Endothelial cell (in vitro differentiated cells): ENCODE measurements around the gene ZRANB3. TPM values are rescaled to one million over a fixed set of nuclear protein-coding genes. Genes with fewer than 3 reads are reported as not detected.
A peak's percentile ranks its signal among the peaks of the same experiment; 100 is the strongest.

Experiments
- DNase-seq: peaks from one replicate; pipeline ENCODE4 v3.0.0; 2021; ENCODE audit warnings: low spot score
- H3K27ac Mint-ChIP-seq: one replicate; pipeline ENCODE4 v1.8.0; 2021; ENCODE audit warnings: mixed read lengths, inconsistent platforms; ENCODE audit not compliant: unreplicated experiment
- H3K27me3 Mint-ChIP-seq: one replicate; pipeline ENCODE4 v1.8.0; 2021; ENCODE audit warnings: mild to moderate bottlenecking, moderate library complexity, mixed read lengths, inconsistent platforms; ENCODE audit not compliant: unreplicated experiment
- H3K36me3 Mint-ChIP-seq: one replicate; pipeline ENCODE4 v1.8.0; 2021; ENCODE audit warnings: mild to moderate bottlenecking, low read depth, mixed read lengths, inconsistent platforms; ENCODE audit not compliant: unreplicated experiment
- H3K4me1 Mint-ChIP-seq: one replicate; pipeline ENCODE4 v1.8.0; 2021; ENCODE audit warnings: mild to moderate bottlenecking, mixed read lengths, inconsistent platforms; ENCODE audit not compliant: unreplicated experiment
- H3K4me3 Mint-ChIP-seq: one replicate; pipeline ENCODE4 v1.8.0; 2021; ENCODE audit warnings: mild to moderate bottlenecking, mixed read lengths, inconsistent platforms; ENCODE audit not compliant: unreplicated experiment
- H3K9me3 Mint-ChIP-seq: one replicate; pipeline ENCODE4 v1.8.0; 2021; ENCODE audit warnings: mixed read lengths, inconsistent platforms; ENCODE audit not compliant: unreplicated experiment
- total RNA-seq: library from RNA; stranded (reverse); fragmentation: NEBNext Ultra II Directional; extraction: Animal tissue kit (Norgen Biotek cat#: 25700); gene quantifications from one replicate; pipeline ENCODE4 v1.2.1, GENCODE V29; 2021; ENCODE audit not compliant: unreplicated experiment
- TF ChIP-seq, protein P1 (sequence below): fragments of 200-600 bp; sonication (generic); IDR thresholded peaks from one replicate; pipeline ENCODE4 v1.5.0; 2021; ENCODE audit warnings: antibody characterized with exemption; ENCODE audit not compliant: unreplicated experiment

The ZRANB3 gene
- total RNA-seq, 1 donor from 2014 or later = 9.4 TPM

DNA sequence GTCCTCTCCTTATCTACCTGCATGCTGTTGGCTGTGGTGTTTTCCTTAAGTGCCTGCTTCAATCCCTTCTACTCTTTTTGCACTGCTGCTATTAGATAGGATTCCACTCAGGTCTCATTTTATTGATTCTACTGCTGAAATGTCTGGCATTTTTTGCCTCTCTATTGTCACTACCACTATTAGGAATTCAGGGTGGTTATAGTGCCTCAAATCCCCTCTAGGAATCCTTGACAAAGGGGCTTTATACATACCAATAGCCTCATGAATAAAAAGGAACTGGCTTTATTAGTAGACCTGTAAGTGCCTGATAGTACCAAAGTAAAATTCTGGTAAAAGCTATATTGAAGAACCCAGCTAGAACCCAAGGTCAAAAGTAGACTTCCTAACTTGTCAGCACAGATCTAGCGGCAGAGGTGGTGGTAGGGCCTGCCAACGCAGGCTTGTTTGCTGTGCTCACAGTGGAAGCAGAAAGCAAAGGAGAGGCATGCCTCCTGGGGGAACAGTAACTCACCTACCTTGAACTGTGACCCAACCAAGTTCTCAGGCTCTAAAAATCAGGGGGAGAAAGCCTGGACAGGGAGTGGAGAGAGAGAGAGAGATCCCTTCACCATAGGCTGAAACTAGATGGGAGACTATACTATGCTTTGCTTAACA, 278.1 kb downstream of the ZRANB3 start:
- no peak for DNase-seq
- H3K4me1 Mint-ChIP-seq = no peaks in the 10 kb centered on the region
- TF ChIP-seq, protein P1, sequence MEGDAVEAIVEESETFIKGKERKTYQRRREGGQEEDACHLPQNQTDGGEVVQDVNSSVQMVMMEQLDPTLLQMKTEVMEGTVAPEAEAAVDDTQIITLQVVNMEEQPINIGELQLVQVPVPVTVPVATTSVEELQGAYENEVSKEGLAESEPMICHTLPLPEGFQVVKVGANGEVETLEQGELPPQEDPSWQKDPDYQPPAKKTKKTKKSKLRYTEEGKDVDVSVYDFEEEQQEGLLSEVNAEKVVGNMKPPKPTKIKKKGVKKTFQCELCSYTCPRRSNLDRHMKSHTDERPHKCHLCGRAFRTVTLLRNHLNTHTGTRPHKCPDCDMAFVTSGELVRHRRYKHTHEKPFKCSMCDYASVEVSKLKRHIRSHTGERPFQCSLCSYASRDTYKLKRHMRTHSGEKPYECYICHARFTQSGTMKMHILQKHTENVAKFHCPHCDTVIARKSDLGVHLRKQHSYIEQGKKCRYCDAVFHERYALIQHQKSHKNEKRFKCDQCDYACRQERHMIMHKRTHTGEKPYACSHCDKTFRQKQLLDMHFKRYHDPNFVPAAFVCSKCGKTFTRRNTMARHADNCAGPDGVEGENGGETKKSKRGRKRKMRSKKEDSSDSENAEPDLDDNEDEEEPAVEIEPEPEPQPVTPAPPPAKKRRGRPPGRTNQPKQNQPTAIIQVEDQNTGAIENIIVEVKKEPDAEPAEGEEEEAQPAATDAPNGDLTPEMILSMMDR = no peak
- no peak overlapping the region for H3K4me3 Mint-ChIP-seq
- peaks cover 3% of the 10 kb centered on the region for H3K27me3 Mint-ChIP-seq
- peaks cover 26% of the 10 kb centered on the region for H3K36me3 Mint-ChIP-seq
- H3K27ac Mint-ChIP-seq = no peak overlapping the region
- no peaks in the 10 kb centered on the region for H3K9me3 Mint-ChIP-seq

DNA sequence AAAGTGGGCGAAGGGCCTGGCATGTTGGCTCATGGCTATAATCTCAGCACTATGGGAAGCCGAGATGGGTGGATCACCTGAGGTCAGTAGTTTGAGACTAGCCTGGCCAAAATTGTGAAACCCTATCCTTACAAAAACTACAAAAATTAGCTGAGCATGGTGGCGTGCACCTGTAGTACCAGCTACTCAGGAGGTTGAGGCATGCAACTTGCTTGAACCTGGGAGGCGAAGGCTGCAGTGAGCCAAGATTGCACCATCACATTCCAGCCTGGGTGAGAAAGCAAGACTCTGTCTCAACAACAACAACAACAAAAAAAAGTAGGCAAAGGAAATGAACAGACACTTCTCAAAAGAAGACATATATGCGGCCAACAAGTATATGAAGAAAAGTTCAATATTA, 282.4 kb downstream of the ZRANB3 start:
- Mint-ChIP-seq H3K27me3 (peaks cover 4% of the 10 kb centered on the region), H3K4me3 (no peak overlapping the region), H3K36me3 (peaks cover 22% of the 10 kb centered on the region), H3K9me3 (no peaks in the 10 kb centered on the region), H3K4me1 (no peaks in the 10 kb centered on the region), H3K27ac (no peak overlapping the region)
- TF ChIP-seq, protein P1 = no peak
- no peak for DNase-seq

- no peaks in the 10 kb centered on the region for H3K4me1 Mint-ChIP-seq
- H3K27me3 Mint-ChIP-seq = peaks cover 2% of the 10 kb centered on the region
- no peak overlapping the region for H3K27ac Mint-ChIP-seq
- no peaks in the 10 kb centered on the region for H3K9me3 Mint-ChIP-seq
- TF ChIP-seq, protein P1 = no peak
- DNase-seq = no peak
- H3K36me3 Mint-ChIP-seq = peaks cover 22% of the 10 kb centered on the region
- no peak overlapping the region for H3K4me3 Mint-ChIP-seq
Observed at GRCh38 chr2:135246711-135247270, 284.2 kb downstream of the ZRANB3 start.

DNA sequence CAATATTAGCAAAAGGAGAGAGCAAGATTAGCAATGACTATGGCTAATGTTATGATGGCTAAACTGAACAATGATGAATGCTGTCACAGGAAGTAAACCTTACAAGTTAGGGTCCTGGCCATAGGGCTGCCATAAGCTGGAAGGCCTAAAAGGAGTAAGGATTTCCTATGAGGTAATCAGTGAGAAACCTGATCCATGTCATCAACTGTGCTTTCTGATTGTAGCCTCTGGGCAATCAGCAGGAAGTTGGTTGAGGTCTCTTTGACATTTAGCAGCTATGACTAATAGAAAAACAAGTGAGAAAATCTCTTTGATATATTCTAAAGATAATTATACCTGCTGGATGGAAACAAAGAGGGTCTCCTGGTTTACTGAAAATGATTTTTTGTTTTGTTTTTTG, 285.9 kb downstream of the ZRANB3 start:
- H3K36me3 Mint-ChIP-seq = peaks cover 9% of the 10 kb centered on the region
- DNase-seq = no peak
- H3K27ac Mint-ChIP-seq = peak overlapping the region; percentile 64
- TF ChIP-seq, protein P1 = no peak
- peaks cover 2% of the 10 kb centered on the region for H3K27me3 Mint-ChIP-seq
- H3K4me3 Mint-ChIP-seq = no peak overlapping the region
- no peaks in the 10 kb centered on the region for H3K4me1 Mint-ChIP-seq
- H3K9me3 Mint-ChIP-seq = no peaks in the 10 kb centered on the region

DNA sequence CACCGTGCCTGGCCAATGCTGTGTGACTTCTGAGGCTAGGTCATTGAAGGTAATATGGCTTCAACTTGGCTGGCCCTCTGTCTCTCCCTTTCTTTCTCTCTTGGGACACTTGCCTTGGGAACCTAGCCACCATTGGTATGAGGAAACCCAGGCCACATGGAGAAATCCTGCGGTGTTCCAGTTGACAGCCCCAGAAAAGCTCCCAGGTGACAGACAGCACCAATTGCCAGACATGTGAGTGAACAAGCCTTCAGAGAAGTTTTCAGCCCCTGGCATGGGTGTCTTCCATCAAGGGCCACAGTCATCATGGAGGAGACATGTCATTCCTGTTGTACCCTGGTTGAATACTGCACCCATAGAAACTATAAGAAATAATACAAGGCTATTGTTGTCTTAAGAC, 292.4 kb downstream of the ZRANB3 start:
- Mint-ChIP-seq H3K4me1 (no peaks in the 10 kb centered on the region), H3K9me3 (no peaks in the 10 kb centered on the region), H3K27ac (no peak overlapping the region), H3K4me3 (no peak overlapping the region), H3K27me3 (no peaks in the 10 kb centered on the region), H3K36me3 (no peaks in the 10 kb centered on the region)
- TF ChIP-seq, protein P1 = no peak
- DNase-seq = no peak
